IPS-18a (cell line): ENCODE measurements around the gene FSD1L.
"Not testable (repeated sequence)": the region's sequence is repeated elsewhere in the genome, so short reads cannot be mapped to it uniquely, and the experiment has no call there.

Source experiments
- H3K27ac ChIP-seq: one replicate; pipeline ENCODE4 v1.5.1; 2013; ENCODE audit warnings: low read length
- H3K27me3 ChIP-seq: one replicate; pipeline ENCODE4 v1.6.1; 2013; ENCODE audit warnings: mild to moderate bottlenecking, low read length; ENCODE audit not compliant: control insufficient read depth, insufficient read depth
- H3K36me3 ChIP-seq: one replicate; pipeline ENCODE4 v1.6.1; 2013; ENCODE audit warnings: low read depth, low read length; ENCODE audit not compliant: control insufficient read depth
- H3K4me1 ChIP-seq: one replicate; pipeline ENCODE4 v1.6.1; 2013; ENCODE audit warnings: low read depth, low read length; ENCODE audit not compliant: control insufficient read depth
- H3K4me3 ChIP-seq: one replicate; pipeline ENCODE4 v1.5.1; 2013; ENCODE audit warnings: low read length
- H3K9ac ChIP-seq: one replicate; pipeline ENCODE4 v1.6.1; 2013; ENCODE audit warnings: mild to moderate bottlenecking, low read length, moderate library complexity
- H3K9me3 ChIP-seq: one replicate; pipeline ENCODE4 v1.6.1; 2013; ENCODE audit warnings: low read depth, low read length; ENCODE audit not compliant: control insufficient read depth

FSD1L gene

GRCh38 chr9:105520992-105521391, 73.2 kb downstream of the FSD1L start:
- H3K9me3 ChIP-seq, H3K27me3 ChIP-seq, H3K4me3 ChIP-seq, H3K27ac ChIP-seq, H3K4me1 ChIP-seq, H3K9ac ChIP-seq, H3K36me3 ChIP-seq: not testable (repeated sequence)

GRCh38 chr9:105522618-105523385, 75.0 kb downstream of the FSD1L start:
- not testable (repeated sequence) for H3K9me3 ChIP-seq, H3K9ac ChIP-seq, H3K4me3 ChIP-seq, H3K36me3 ChIP-seq, H3K27ac ChIP-seq, H3K27me3 ChIP-seq, H3K4me1 ChIP-seq

GRCh38 chr9:105531530-105531929, 83.7 kb downstream of the FSD1L start:
- Histone ChIP-seq H3K4me3 (no peak overlapping the region), H3K9ac (no peak overlapping the region), H3K27ac (no peak overlapping the region), H3K4me1 (no peaks in the 10 kb centered on the region), H3K27me3 (no peaks in the 10 kb centered on the region), H3K9me3 (no peaks in the 10 kb centered on the region), H3K36me3 (peaks cover 9% of the 10 kb centered on the region)

GRCh38 chr9:105535920-105536668, 88.3 kb downstream of the FSD1L start:
- Histone ChIP-seq H3K4me3 (no peak overlapping the region), H3K27ac (no peak overlapping the region), H3K27me3 (no peaks in the 10 kb centered on the region), H3K9ac (no peak overlapping the region), H3K36me3 (peaks cover 9% of the 10 kb centered on the region), H3K4me1 (no peaks in the 10 kb centered on the region), H3K9me3 (no peaks in the 10 kb centered on the region)

GRCh38 chr9:105539452-105539851, 91.6 kb downstream of the FSD1L start:
- Histone ChIP-seq H3K27me3 (no peaks in the 10 kb centered on the region), H3K27ac (no peak overlapping the region), H3K9ac (no peak overlapping the region), H3K36me3 (peaks cover 9% of the 10 kb centered on the region), H3K4me3 (no peak overlapping the region), H3K9me3 (no peaks in the 10 kb centered on the region), H3K4me1 (no peaks in the 10 kb centered on the region)

GRCh38 chr9:105541838-105542237, 94.0 kb downstream of the FSD1L start:
- Histone ChIP-seq H3K36me3 (no peaks in the 10 kb centered on the region), H3K27ac (no peak overlapping the region), H3K4me3 (no peak overlapping the region), H3K4me1 (no peaks in the 10 kb centered on the region), H3K9ac (no peak overlapping the region), H3K27me3 (no peaks in the 10 kb centered on the region), H3K9me3 (no peaks in the 10 kb centered on the region)

GRCh38 chr9:105554042-105554441, 106.2 kb downstream of the FSD1L start:
- no peaks in the 10 kb centered on the region for H3K36me3 ChIP-seq
- peaks cover 13% of the 10 kb centered on the region for H3K27me3 ChIP-seq
- H3K27ac ChIP-seq: no peak overlapping the region
- H3K9me3 ChIP-seq: no peaks in the 10 kb centered on the region
- H3K9ac ChIP-seq: no peak overlapping the region
- no peak overlapping the region for H3K4me3 ChIP-seq
- peaks cover 3% of the 10 kb centered on the region for H3K4me1 ChIP-seq

- Histone ChIP-seq H3K4me1 (peaks cover 3% of the 10 kb centered on the region), H3K27me3 (peaks cover 13% of the 10 kb centered on the region), H3K4me3 (peak within 1 kb of the TSS; percentile 99), H3K9ac (peak within 1 kb of the TSS; percentile 71), H3K27ac (no peak within 1 kb of the TSS), H3K36me3 (no peaks in the 10 kb centered on the region), H3K9me3 (peaks cover 14% of the 10 kb centered on the region)
These were observed 110.2 kb downstream of the FSD1L start, which contains the start of gene FKTN for GRCh38 chr9:105557804-105558610. FKTN (plus strand) TSS chr9:105558131; CDS start chr9:105575033, 16,902 bp downstream.

- no peak overlapping the region for H3K4me3 ChIP-seq
- no peak overlapping the region for H3K27ac ChIP-seq
- no peaks in the 10 kb centered on the region for H3K4me1 ChIP-seq
- H3K36me3 ChIP-seq: no peaks in the 10 kb centered on the region
- no peak overlapping the region for H3K9ac ChIP-seq
- no peaks in the 10 kb centered on the region for H3K27me3 ChIP-seq
- H3K9me3 ChIP-seq: no peaks in the 10 kb centered on the region
These were observed 124.6 kb downstream of the FSD1L start for GRCh38 chr9:105572455-105572854.

GRCh38 chr9:105579952-105580351, 132.1 kb downstream of the FSD1L start:
- H3K27me3 ChIP-seq, H3K4me1 ChIP-seq, H3K9ac ChIP-seq, H3K4me3 ChIP-seq, H3K9me3 ChIP-seq, H3K36me3 ChIP-seq, H3K27ac ChIP-seq: not testable (repeated sequence)

GRCh38 chr9:105581550-105581949, 133.7 kb downstream of the FSD1L start:
- H3K4me1 ChIP-seq, H3K27me3 ChIP-seq, H3K27ac ChIP-seq, H3K9me3 ChIP-seq, H3K36me3 ChIP-seq: not testable (repeated sequence)
- Histone ChIP-seq H3K9ac (peak overlapping the region; percentile 36), H3K4me3 (peak overlapping the region; percentile 49)
